Prostate gland (tissue), 2 donors: Measurements from ENCODE around the gene SGF29. TPM values are rescaled to one million over a fixed set of nuclear protein-coding genes. Genes with fewer than 3 reads are reported as not detected.

Source experiments
- DNase-seq: peaks from one replicate; pipeline ENCODE4 v3.0.0-alpha.2; 2019; ENCODE audit warnings: low spot score
- H3K27ac ChIP-seq, 2 donors: fragments of 200-600 bp; sonication (generic); 2 replicates each; pipeline ENCODE4 v1.5.1; 2017 to 2019
- H3K27me3 ChIP-seq: fragments of 200-600 bp; sonication (generic); replicated peaks from 2 replicates; pipeline ENCODE4 v1.5.1; 2019; ENCODE audit not compliant: insufficient read depth
- H3K36me3 ChIP-seq, 2 donors: fragments of 200-600 bp; sonication (generic); 1 replicate in 1 of 2; 2 replicates in 1 of 2; pipeline versions ENCODE4 v1.5.1 to v1.8.1; 2017 to 2019
- H3K4me1 ChIP-seq: fragments of 200-600 bp; sonication (generic); replicated peaks from 2 replicates; pipeline ENCODE4 v1.5.1; 2019
- H3K4me3 ChIP-seq, 2 donors: fragments of 200-600 bp; sonication (generic); 2 replicates each; pipeline ENCODE4 v1.5.1; 2017 to 2019
- H3K9me3 ChIP-seq: fragments of 200-600 bp; sonication (generic); 2 replicates; pipeline ENCODE4 v1.5.1; 2017
- CTCF ChIP-seq, 4 experiments: fragments of 200-600 bp in 2 of 4; fragments of 450-650 bp in 2 of 4; sonication (generic) in 2 of 4; IDR thresholded peaks; 1 replicate in 3 of 4; 2 replicates in 1 of 4; pipeline ENCODE4 v1.5.1; 2016 to 2019; ENCODE audit warnings: antibody characterized with exemption in 4 of 4, mild to moderate bottlenecking in 2 of 4, moderate library complexity in 2 of 4
- POLR2A ChIP-seq: fragments of 450-650 bp; IDR thresholded peaks from one replicate; pipeline ENCODE4 v1.6.1; 2016; ENCODE audit warnings: antibody characterized with exemption, mild to moderate bottlenecking
- POLR2AphosphoS5 ChIP-seq: sonication (generic); formaldehyde crosslinking; IDR thresholded peaks from one replicate; pipeline ENCODE4 v1.6.1; 2017; ENCODE audit warnings: antibody characterized with exemption
- WGBS: methylation state at CpG from one replicate; pipeline ENCODE4 v1.1.5; 2018; 5-methylcytosine and 5-hydroxymethylcytosine counted together
- intact Hi-C: fragments of 100-400 bp; cut with DNase I; formaldehyde crosslinking; loops from one replicate; pipeline ENCODE4 v1.14.2; 2022
- total RNA-seq, 2 donors: library from RNA; depleted of rRNA; stranded (reverse); fragments of >200 nt; gene quantifications; one replicate each; pipeline ENCODE4 v1.1.0, GENCODE V29; 2016

Gene SGF29
- total RNA-seq, 2 donors from 2014 or later: 32.2 to 59.7 TPM

DNA sequence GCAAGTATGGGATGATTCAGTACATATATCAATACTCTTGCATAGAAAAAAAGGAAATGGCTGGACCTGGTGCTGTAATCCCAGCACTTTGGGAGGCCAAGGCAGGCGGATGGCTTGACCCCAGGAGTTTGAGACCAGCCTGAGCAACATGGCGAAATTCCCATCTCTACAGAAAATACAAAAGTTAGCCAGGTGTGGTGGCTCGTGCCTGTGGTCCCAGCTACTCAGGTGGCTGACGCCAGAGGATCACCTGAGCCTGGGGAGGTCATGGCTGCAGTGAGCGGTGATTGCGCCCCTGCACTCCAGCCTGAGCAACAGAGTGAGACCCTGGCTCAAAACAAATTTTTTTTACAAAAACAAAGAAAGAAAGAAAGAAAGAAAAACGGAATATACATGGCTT, 7.1 kb upstream of the SGF29 start:
- no peak overlapping the region for H3K4me3 ChIP-seq
- no peaks in the 10 kb centered on the region for H3K4me1 ChIP-seq
- 89% methylated on average over 7 of the region's 7 CpGs for whole genome bisulfite sequencing
- no peak for DNase-seq
- no peak for TF ChIP-seq POLR2A
- TF ChIP-seq CTCF (IDR thresholded peaks at IDR 0.05): no peak
- no peak for TF ChIP-seq POLR2AphosphoS5
- no peaks in the 10 kb centered on the region for H3K36me3 ChIP-seq
- H3K27me3 ChIP-seq: no peaks in the 10 kb centered on the region
- H3K9me3 ChIP-seq: no peaks in the 10 kb centered on the region
- intact Hi-C loops: no loop called here
- H3K27ac ChIP-seq: no peak overlapping the region

DNA sequence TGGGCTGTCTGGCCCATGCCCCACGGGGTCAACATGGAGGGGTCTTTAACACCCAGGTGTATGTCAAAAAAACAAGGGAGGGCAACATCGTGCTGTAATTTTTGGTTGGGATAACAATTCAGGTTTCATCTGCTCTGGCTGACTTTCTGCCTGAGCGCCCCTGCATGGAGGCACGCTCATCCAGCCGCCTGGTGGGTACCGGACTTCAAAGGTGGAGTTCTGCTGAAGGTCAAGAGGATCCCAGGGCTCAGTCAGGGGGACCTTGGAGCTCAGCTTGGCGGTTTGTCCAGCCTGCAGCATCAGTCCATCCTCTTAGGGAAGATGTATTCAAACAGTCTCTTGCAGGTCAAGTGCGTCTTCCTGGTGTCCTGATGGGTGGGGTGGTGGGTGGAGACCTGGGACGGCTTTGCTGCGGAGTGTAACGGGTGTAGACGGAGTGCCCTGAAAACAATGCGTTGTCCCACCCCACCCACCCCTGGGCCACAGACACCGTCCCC, 5.4 kb upstream of the SGF29 start:
- 74% methylated on average over 14 of the region's 14 CpGs for WGBS
- Histone ChIP-seq H3K9me3 (no peaks in the 10 kb centered on the region), H3K27me3 (no peaks in the 10 kb centered on the region), H3K36me3 (no peaks in the 10 kb centered on the region), H3K4me3 (no peak overlapping the region), H3K27ac (no peak overlapping the region), H3K4me1 (no peaks in the 10 kb centered on the region)
- intact Hi-C loops: no loop called here
- no peak for DNase-seq
- no peak for TF ChIP-seq CTCF (IDR thresholded peaks at IDR 0.05)
- TF ChIP-seq POLR2A: no peak
- TF ChIP-seq POLR2AphosphoS5: no peak

DNA sequence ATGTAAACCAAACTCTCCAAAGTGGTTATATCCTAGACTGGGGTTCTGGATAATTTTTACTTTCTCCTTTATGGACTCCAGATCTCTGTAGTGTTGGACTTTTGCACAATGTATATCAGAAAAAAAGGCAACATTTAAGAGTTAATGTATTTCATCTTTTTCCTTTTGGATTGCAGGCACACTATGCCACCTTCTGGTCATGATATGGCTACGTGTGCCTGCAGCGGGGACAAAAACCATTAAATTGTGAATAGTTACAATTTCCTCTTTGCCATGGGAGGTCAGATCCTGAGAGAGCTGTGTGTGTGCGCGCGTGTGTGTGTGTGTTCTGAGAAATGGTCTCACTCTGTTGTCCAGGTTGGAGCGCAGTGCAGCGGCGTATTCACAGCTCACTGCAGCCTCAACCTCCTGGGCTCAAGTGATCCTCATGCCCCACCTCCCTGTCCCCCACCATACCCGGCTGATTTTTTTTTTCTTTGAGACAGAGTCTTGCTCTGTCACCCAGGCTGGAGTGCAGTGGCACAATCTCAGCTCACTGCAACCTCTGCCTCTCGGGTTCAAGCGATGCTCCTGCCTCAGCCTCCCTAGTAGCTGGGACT, 4.3 kb upstream of the SGF29 start:
- peak; percentile 47 for TF ChIP-seq POLR2AphosphoS5
- TF ChIP-seq POLR2A: no peak
- peak in 3 of 4 experiments; percentile 56 to 72 (median 67) for TF ChIP-seq CTCF (IDR thresholded peaks at IDR 0.05)
- 38% methylated on average over 11 of the region's 11 CpGs for WGBS
- Histone ChIP-seq H3K9me3 (no peaks in the 10 kb centered on the region), H3K36me3 (no peaks in the 10 kb centered on the region), H3K27ac (no peak overlapping the region), H3K4me3 (no peak overlapping the region), H3K4me1 (no peaks in the 10 kb centered on the region), H3K27me3 (no peaks in the 10 kb centered on the region)
- DNase-seq: no peak
- intact Hi-C loops: no loop called here

DNA sequence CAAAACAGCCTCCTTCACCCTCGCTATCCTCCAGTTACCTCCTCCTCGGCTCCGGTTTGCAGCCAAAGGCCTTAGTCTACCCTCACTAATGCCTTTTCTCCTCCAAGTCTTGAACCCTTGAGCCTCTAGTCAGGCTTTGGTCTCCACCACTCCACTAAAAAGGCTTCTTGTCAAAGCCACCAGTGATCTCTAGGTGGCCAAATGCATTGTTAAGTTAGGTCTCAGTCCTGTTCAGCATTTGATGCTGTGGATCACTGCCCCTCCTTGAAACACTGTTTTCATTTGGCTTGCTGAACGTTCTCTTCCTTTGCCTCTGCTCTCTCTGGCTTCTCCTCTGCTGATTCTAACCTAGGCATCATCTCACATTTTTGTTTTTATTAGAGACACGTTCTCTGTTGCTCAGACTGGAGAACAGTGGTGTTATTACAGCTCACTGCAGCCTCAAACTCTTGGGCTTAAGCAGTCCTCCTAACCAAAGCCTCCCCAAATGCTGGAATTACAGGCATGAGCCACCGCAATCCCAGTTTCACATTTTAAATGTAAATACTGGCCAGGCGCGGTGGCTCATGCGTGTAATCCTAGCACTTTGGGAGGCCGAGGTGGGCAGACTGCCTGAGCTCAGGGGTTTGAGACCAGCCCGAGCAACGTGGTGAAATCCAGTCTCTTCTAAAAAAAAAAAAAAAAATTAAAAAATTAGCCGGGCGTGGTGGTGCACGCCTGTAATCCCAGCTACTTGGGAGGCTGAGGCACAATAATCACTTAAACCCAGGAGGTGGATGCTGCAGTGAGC, 1.1 kb downstream of the SGF29 start:
- no peaks in the 10 kb centered on the region for H3K36me3 ChIP-seq
- intact Hi-C loops: loop anchor here (5.0 kb wide), 1 partner anchor 63 kb away; the partner anchor contains the start of genes APOBR and CLN3
- TF ChIP-seq POLR2AphosphoS5 (no peak), CTCF (IDR thresholded peaks at IDR 0.05) (no peak), POLR2A (no peak)
- no peak for DNase-seq
- no peaks in the 10 kb centered on the region for H3K9me3 ChIP-seq
- 84% methylated on average over 15 of the region's 15 CpGs for WGBS
- no peaks in the 10 kb centered on the region for H3K27me3 ChIP-seq
- peak overlapping the region; percentile 62 to 65 for H3K4me3 ChIP-seq
- peak overlapping the region in 1 of 2 donors; percentile 99 for H3K27ac ChIP-seq
- no peaks in the 10 kb centered on the region for H3K4me1 ChIP-seq
